K562 (cell line): Measurements from ENCODE around the gene ZNF33A.

ENCODE experiments used
- ARID2 ChIP-seq: fragments of 450-650 bp; IDR thresholded peaks from 2 replicates; pipeline ENCODE4 v1.6.1; 2017; ENCODE audit warnings: antibody characterized with exemption, mild to moderate bottlenecking
- BHLHE40 ChIP-seq: IDR thresholded peaks from 2 replicates; pipeline ENCODE4 v1.6.1; 2011; ENCODE audit warnings: low read length, improper control_type of control experiment
- CEBPG ChIP-seq, 3 experiments: fragments of 200-800 bp in 1 of 3; sonication (Bioruptor generic) in 1 of 3; sonication (generic) in 1 of 3; formaldehyde crosslinking in 1 of 3; IDR thresholded peaks in 2 of 3; conservative IDR thresholded peaks in 1 of 3; 2 replicates each; pipeline versions ENCODE4 v1.6.1 to v1.8.0; 2016 to 2022; ENCODE audit warnings: missing compliant biosample characterization in 2 of 3, missing genetic modification characterization in 2 of 3, mild to moderate bottlenecking in 1 of 3, missing genetic modification reagents in 1 of 3
- CTCF ChIP-seq, 3 experiments: IDR thresholded peaks in 2 of 3; conservative IDR thresholded peaks in 1 of 3; 2 replicates each; pipeline ENCODE4 v1.5.1; 2011 to 2012; ENCODE audit warnings: low read length in 3 of 3, mild to moderate bottlenecking in 3 of 3, control low read depth in 2 of 3, improper control_type of control experiment in 1 of 3, inconsistent platforms in 1 of 3, low read depth in 1 of 3, mixed read lengths in 1 of 3, moderate library complexity in 1 of 3; ENCODE audit not compliant: insufficient read depth in 2 of 3
- HNRNPL ChIP-seq: fragments of 200-400 bp; formaldehyde crosslinking; IDR thresholded peaks from 2 replicates; pipeline ENCODE4 v1.6.1; 2017; ENCODE audit warnings: low read depth, mild to moderate bottlenecking, low read length
- HNRNPUL1 ChIP-seq: fragments of 200-400 bp; formaldehyde crosslinking; IDR thresholded peaks from 2 replicates; pipeline ENCODE4 v1.6.1; 2017; ENCODE audit warnings: low read length
- POLR2A ChIP-seq: fragments of 450-650 bp; conservative IDR thresholded peaks from 2 replicates; pipeline ENCODE4 v1.6.1; 2016
- TEAD2 ChIP-seq: fragments of 450-650 bp; IDR thresholded peaks from 2 replicates; pipeline ENCODE4 v1.6.1; 2016; ENCODE audit warnings: missing genetic modification characterization, control low read depth, missing compliant biosample characterization

GRCh38 chr10:38016354-38016753 is 5.9 kb downstream of the ZNF33A start:
- TF ChIP-seq HNRNPUL1 (no peak), CEBPG (CRISPR knock-in tag; IDR thresholded peaks at IDR 0.05) (no peak), CEBPG (tag; conservative IDR thresholded peaks at IDR 0.05 in 1 of 2, IDR thresholded peaks at IDR 0.05 in 1 of 2) (no peak), HNRNPL (no peak), CTCF (IDR thresholded peaks at IDR 0.05 in 2 of 3, conservative IDR thresholded peaks at IDR 0.05 in 1 of 3; ENCODE audit: insufficient read depth in 2 of 3, low read depth in 1 of 3, low read length in 3 of 3) (no peak), POLR2A (no peak), TEAD2 (tag) (no peak), BHLHE40 (no peak), ARID2 (no peak)
